ENCODE results near the gene DOCK4. TPM values are rescaled to one million over a fixed set of nuclear protein-coding genes. Genes with fewer than 3 reads are reported as not detected.

Gene DOCK4
- total and polyA plus RNA-seq, 4 donors = 7.2 to 48.9 (median 12.8) TPM

GRCh38 chr7:111730057-111730456 is 476.1 kb downstream of the DOCK4 start:
- no peaks in the 10 kb centered on the region for H3K27me3 ChIP-seq (ENCODE audit: control insufficient read depth in 4 of 4, insufficient read depth in 4 of 4, low read length in 3 of 4)
- H3K27ac ChIP-seq (ENCODE audit: low read depth in 1 of 2, low read length in 2 of 2) = no peak overlapping the region
- peaks cover 3 to 38% (median 22%) of the 10 kb centered on the region in 4 donors for H3K36me3 ChIP-seq (ENCODE audit: control insufficient read depth in 4 of 4, insufficient read depth in 3 of 4, low read depth in 1 of 4, low read length in 3 of 4)
- DNase-seq (ENCODE audit: low spot score) = no peak
- no peak overlapping the region for H3K9ac ChIP-seq (ENCODE audit: low read depth in 1 of 2, low read length in 2 of 2)
- no peaks in the 10 kb centered on the region for H3K4me1 ChIP-seq (ENCODE audit: control insufficient read depth in 4 of 4, insufficient read depth in 4 of 4, low read length in 3 of 4)
- TF ChIP-seq HNF4A (conservative IDR thresholded peaks at IDR 0.05) = no peak
- WGBS = 90% methylated on average over 6 of the region's 6 CpGs
- H3K9me3 ChIP-seq (ENCODE audit: control insufficient read depth in 4 of 4, low read length in 3 of 4) = no peaks in the 10 kb centered on the region
- H3K4me3 ChIP-seq (ENCODE audit: low read depth in 1 of 3, low read length in 3 of 3) = no peak overlapping the region

- no peak overlapping the region for H3K27ac ChIP-seq (ENCODE audit: low read depth in 1 of 2, low read length in 2 of 2)
- H3K9ac ChIP-seq (ENCODE audit: low read depth in 1 of 2, low read length in 2 of 2) = no peak overlapping the region
- TF ChIP-seq HNF4G (IDR thresholded peaks at IDR 0.05) (no peak), FOXA1 (IDR thresholded peaks at IDR 0.05) (no peak), EGR1 (IDR thresholded peaks at IDR 0.05; ENCODE audit: low read depth in 2 of 2) (no peak), CTCF (IDR thresholded peaks at IDR 0.05; ENCODE audit: low read depth, low read length, missing input control) (no peak), GABPA (IDR thresholded peaks at IDR 0.05 in 1 of 2, conservative IDR thresholded peaks at IDR 0.05 in 1 of 2) (no peak), JUND (IDR thresholded peaks at IDR 0.05) (no peak), TAF1 (conservative IDR thresholded peaks at IDR 0.05) (no peak), HNF4A (conservative IDR thresholded peaks at IDR 0.05) (no peak), ATF3 (IDR thresholded peaks at IDR 0.05) (no peak), MAX (IDR thresholded peaks at IDR 0.05) (no peak), YY1 (IDR thresholded peaks at IDR 0.05) (no peak), RAD21 (IDR thresholded peaks at IDR 0.05) (no peak), SP1 (IDR thresholded peaks at IDR 0.05) (no peak), FOXA2 (IDR thresholded peaks at IDR 0.05) (no peak), RXRA (IDR thresholded peaks at IDR 0.05) (no peak), ZBTB33 (IDR thresholded peaks at IDR 0.05) (no peak)
- H3K4me3 ChIP-seq (ENCODE audit: low read depth in 1 of 3, low read length in 3 of 3) = no peak overlapping the region
- 89% methylated on average over 7 of the region's 7 CpGs for WGBS
- H3K4me1 ChIP-seq (ENCODE audit: control insufficient read depth in 4 of 4, insufficient read depth in 4 of 4, low read length in 3 of 4) = no peaks in the 10 kb centered on the region
- no peaks in the 10 kb centered on the region for H3K27me3 ChIP-seq (ENCODE audit: control insufficient read depth in 4 of 4, insufficient read depth in 4 of 4, low read length in 3 of 4)
- peaks cover 3 to 36% (median 20%) of the 10 kb centered on the region in 4 donors for H3K36me3 ChIP-seq (ENCODE audit: control insufficient read depth in 4 of 4, insufficient read depth in 3 of 4, low read depth in 1 of 4, low read length in 3 of 4)
- no peak for DNase-seq (ENCODE audit: low spot score)
- H3K9me3 ChIP-seq (ENCODE audit: control insufficient read depth in 4 of 4, low read length in 3 of 4) = no peaks in the 10 kb centered on the region
Measured at GRCh38 chr7:111729483-111729882, 476.7 kb downstream of the DOCK4 start.

- no peak overlapping the region for H3K4me3 ChIP-seq (ENCODE audit: low read depth in 1 of 3, low read length in 3 of 3)
Measured at GRCh38 chr7:111728635-111728995, 477.6 kb downstream of the DOCK4 start.

More at GRCh38 chr7:111728635-111728995, 477.6 kb downstream of the DOCK4 start:
- Histone ChIP-seq H3K9ac (ENCODE audit: low read depth in 1 of 2, low read length in 2 of 2) (no peak overlapping the region), H3K4me1 (ENCODE audit: control insufficient read depth in 4 of 4, insufficient read depth in 4 of 4, low read length in 3 of 4) (no peaks in the 10 kb centered on the region), H3K27ac (ENCODE audit: low read depth in 1 of 2, low read length in 2 of 2) (no peak overlapping the region), H3K9me3 (ENCODE audit: control insufficient read depth in 4 of 4, low read length in 3 of 4) (no peaks in the 10 kb centered on the region), H3K36me3 (ENCODE audit: control insufficient read depth in 4 of 4, insufficient read depth in 3 of 4, low read depth in 1 of 4, low read length in 3 of 4) (peaks cover 3 to 32% (median 20%) of the 10 kb centered on the region in 4 donors), H3K27me3 (ENCODE audit: control insufficient read depth in 4 of 4, insufficient read depth in 4 of 4, low read length in 3 of 4) (no peaks in the 10 kb centered on the region)
- no peak for DNase-seq (ENCODE audit: low spot score)
- WGBS = 95% methylated on average over 16 of the region's 16 CpGs
- TF ChIP-seq JUND (IDR thresholded peaks at IDR 0.05) (no peak), YY1 (IDR thresholded peaks at IDR 0.05) (no peak), RXRA (IDR thresholded peaks at IDR 0.05) (no peak), GABPA (IDR thresholded peaks at IDR 0.05 in 1 of 2, conservative IDR thresholded peaks at IDR 0.05 in 1 of 2) (no peak), SP1 (IDR thresholded peaks at IDR 0.05) (no peak), REST (IDR thresholded peaks at IDR 0.05) (no peak), FOXA2 (IDR thresholded peaks at IDR 0.05) (no peak), TAF1 (conservative IDR thresholded peaks at IDR 0.05) (no peak), EGR1 (IDR thresholded peaks at IDR 0.05; ENCODE audit: low read depth in 2 of 2) (no peak), RAD21 (IDR thresholded peaks at IDR 0.05) (no peak), NR2F2 (IDR thresholded peaks at IDR 0.05) (no peak)

Measured in liver (tissue), 9 donors.